Measurements from ENCODE around the gene CHRNA1.

The CHRNA1 gene

GRCh38 chr2:174704642-174705041 lies 59.6 kb downstream of the CHRNA1 start:
- ATAC-seq (ENCODE audit: low read depth), result no peak
- Mint-ChIP-seq H3K36me3 (no peaks in the 10 kb centered on the region), H3K4me1 (no peaks in the 10 kb centered on the region), H3K27me3 (peaks cover 17% of the 10 kb centered on the region), H3K4me3 (no peak overlapping the region), H3K9me3 (peaks cover 2% of the 10 kb centered on the region), H3K27ac (no peak overlapping the region)
- no peak for DNase-seq (ENCODE audit: low spot score in 2 of 2)

GRCh38 chr2:174704061-174704460 lies 60.2 kb downstream of the CHRNA1 start:
- H3K27ac Mint-ChIP-seq, result no peak overlapping the region
- peaks cover 15% of the 10 kb centered on the region for H3K27me3 Mint-ChIP-seq

GRCh38 chr2:174703430-174703829 lies 60.8 kb downstream of the CHRNA1 start:
- no peak for ATAC-seq (ENCODE audit: low read depth)
- H3K4me1 Mint-ChIP-seq, result no peaks in the 10 kb centered on the region

More at GRCh38 chr2:174704061-174704460, 60.2 kb downstream of the CHRNA1 start:
- Mint-ChIP-seq H3K4me1 (no peaks in the 10 kb centered on the region), H3K9me3 (peaks cover 2% of the 10 kb centered on the region), H3K4me3 (no peak overlapping the region), H3K36me3 (no peaks in the 10 kb centered on the region)
- ATAC-seq (ENCODE audit: low read depth) (no peak), DNase-seq (ENCODE audit: low spot score in 2 of 2) (no peak)

GRCh38 chr2:174702541-174702940 lies 61.7 kb downstream of the CHRNA1 start:
- DNase-seq (ENCODE audit: low spot score in 2 of 2), result no peak
- no peaks in the 10 kb centered on the region for H3K4me1 Mint-ChIP-seq

More at GRCh38 chr2:174703430-174703829, 60.8 kb downstream of the CHRNA1 start:
- Mint-ChIP-seq H3K9me3 (no peaks in the 10 kb centered on the region), H3K4me3 (no peak overlapping the region), H3K27ac (no peak overlapping the region), H3K36me3 (no peaks in the 10 kb centered on the region), H3K27me3 (peaks cover 10% of the 10 kb centered on the region)
- no peak for DNase-seq (ENCODE audit: low spot score in 2 of 2)

GRCh38 chr2:174699993-174700766 lies 64.1 kb downstream of the CHRNA1 start:
- no peak overlapping the region for H3K4me3 Mint-ChIP-seq
- H3K27ac Mint-ChIP-seq, result no peak overlapping the region
- H3K4me1 Mint-ChIP-seq, result peaks cover 5% of the 10 kb centered on the region
- H3K9me3 Mint-ChIP-seq, result no peaks in the 10 kb centered on the region
- H3K27me3 Mint-ChIP-seq, result peaks cover 3% of the 10 kb centered on the region
- DNase-seq (ENCODE audit: low spot score in 2 of 2) (peak; percentile 32 to 53), ATAC-seq (ENCODE audit: low read depth) (peak; percentile 63)
- no peaks in the 10 kb centered on the region for H3K36me3 Mint-ChIP-seq

More at GRCh38 chr2:174702541-174702940, 61.7 kb downstream of the CHRNA1 start:
- ATAC-seq (ENCODE audit: low read depth), result no peak
- H3K4me3 Mint-ChIP-seq, result no peak overlapping the region
- peaks cover 9% of the 10 kb centered on the region for H3K27me3 Mint-ChIP-seq
- H3K9me3 Mint-ChIP-seq, result no peaks in the 10 kb centered on the region
- H3K36me3 Mint-ChIP-seq, result no peaks in the 10 kb centered on the region
- no peak overlapping the region for H3K27ac Mint-ChIP-seq
